Tibial nerve (tissue), 3 donors: ENCODE data around the gene COX6B2.

Source experiments
- CTCF ChIP-seq, 5 experiments: fragments of 200-600 bp in 3 of 5; fragments of 450-650 bp in 2 of 5; sonication (generic) in 3 of 5; IDR thresholded peaks; one replicate each; pipeline ENCODE4 v1.5.1; 2016 to 2019; ENCODE audit warnings: antibody characterized with exemption in 5 of 5, mild to moderate bottlenecking in 3 of 5, moderate library complexity in 2 of 5
- POLR2A ChIP-seq, 2 donors: fragments of 450-650 bp; IDR thresholded peaks; one replicate each; pipeline ENCODE4 v1.6.1; 2017; ENCODE audit warnings: antibody characterized with exemption in 2 of 2, mild to moderate bottlenecking in 2 of 2, moderate library complexity in 2 of 2

DNA sequence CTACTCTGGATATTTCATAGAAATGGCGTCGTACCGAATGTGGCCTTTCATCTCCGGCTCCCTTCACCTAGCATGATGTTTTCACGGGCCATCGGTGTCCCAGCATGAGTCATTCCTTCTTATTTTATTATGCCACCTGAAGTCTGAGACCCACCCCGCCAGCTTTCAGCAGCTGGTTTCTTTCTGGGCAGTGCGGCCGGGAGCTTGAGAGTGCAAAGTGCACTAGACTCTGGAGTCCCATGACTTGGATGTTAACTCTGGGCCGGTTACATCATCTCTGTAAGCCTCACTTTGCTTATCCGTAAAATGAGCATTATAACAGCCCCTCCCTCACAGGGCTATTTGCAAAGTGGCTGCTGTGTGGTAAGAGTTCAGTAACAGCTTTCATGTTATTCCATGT, 20.6 kb downstream of the COX6B2 start:
- TF ChIP-seq CTCF (IDR thresholded peaks at IDR 0.05) (no peak), POLR2A (IDR thresholded peaks at IDR 0.05) (no peak)
